ENCODE data around the gene SALL4.

The SALL4 gene

GRCh38 chr20:51735728-51736600 lies 66.4 kb downstream of the SALL4 start:
- DNase-seq (ENCODE audit: low read depth) = no peak

DNA sequence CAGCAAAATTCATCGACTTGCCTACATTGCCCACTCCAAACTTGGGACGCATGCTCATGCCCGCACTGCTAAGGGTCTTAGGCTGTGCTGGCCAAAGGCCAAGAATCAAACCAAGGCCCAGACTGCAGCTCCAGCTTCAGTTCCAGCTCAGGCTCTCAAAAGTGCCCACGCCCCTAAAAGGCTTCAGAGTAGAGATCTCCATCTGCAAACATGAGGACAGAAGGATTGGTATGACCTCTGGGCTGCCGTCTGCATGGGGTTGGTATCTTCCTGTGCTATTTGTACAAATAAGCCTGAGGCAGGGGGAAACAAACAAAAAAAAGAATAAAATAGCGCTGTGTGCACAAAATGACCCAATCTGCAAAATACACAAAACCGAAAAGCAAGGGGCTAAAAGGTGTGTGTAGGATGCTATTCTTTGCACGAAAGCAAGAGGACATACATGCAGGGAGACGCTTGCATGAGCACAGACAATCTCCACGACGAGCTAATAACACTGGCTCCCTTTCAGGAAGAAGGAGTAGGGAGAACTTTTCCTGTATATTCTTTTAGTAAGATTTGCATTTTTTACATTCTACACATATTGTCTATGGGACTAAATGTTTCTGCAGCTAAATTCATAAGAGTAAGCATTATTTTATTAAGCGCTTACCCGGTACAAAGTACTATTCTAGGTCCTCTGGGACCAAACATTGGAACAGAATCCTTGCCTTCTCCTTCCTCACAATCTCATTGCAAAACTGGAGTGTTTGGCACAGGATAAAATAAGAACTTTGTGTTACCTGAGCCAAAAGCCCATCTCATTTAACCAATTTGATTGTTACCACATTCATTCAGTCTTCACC lies 67.2 kb downstream of the SALL4 start:
- no peak for DNase-seq (ENCODE audit: low read depth)

DNA sequence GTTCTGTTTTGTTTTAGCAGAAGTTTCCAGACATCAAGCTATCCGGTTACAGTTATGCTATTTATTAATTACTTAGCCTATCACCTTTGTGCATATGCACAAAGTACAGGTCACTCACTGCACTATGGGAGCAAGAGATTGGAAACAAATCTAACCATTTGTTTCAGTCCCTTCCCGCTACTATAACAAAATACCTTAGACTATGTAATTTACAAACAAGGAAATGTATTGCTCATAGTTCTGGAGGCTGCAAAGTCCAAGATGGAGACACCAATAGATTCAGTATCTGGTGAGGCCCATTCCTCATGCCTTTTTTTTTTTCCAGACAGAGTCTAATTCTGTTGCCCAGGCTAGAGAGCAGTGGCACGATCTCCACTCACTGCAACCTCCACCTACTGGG lies 69.3 kb downstream of the SALL4 start:
- DNase-seq (ENCODE audit: low read depth) = no peak
